ENCODE results near the gene MIPEP. TPM values are rescaled to one million over a fixed set of nuclear protein-coding genes. Genes with fewer than 3 reads are reported as not detected.
"Not testable (repeated sequence)": the region's sequence is repeated elsewhere in the genome, so short reads cannot be mapped to it uniquely, and the experiment has no call there.

Gene MIPEP
- total RNA-seq, 1 donor from 2014 or later, result 14.0 TPM

- H3K4me3 Mint-ChIP-seq (ENCODE audit: unreplicated experiment), result no peak overlapping the region
- TF ChIP-seq, protein P1, sequence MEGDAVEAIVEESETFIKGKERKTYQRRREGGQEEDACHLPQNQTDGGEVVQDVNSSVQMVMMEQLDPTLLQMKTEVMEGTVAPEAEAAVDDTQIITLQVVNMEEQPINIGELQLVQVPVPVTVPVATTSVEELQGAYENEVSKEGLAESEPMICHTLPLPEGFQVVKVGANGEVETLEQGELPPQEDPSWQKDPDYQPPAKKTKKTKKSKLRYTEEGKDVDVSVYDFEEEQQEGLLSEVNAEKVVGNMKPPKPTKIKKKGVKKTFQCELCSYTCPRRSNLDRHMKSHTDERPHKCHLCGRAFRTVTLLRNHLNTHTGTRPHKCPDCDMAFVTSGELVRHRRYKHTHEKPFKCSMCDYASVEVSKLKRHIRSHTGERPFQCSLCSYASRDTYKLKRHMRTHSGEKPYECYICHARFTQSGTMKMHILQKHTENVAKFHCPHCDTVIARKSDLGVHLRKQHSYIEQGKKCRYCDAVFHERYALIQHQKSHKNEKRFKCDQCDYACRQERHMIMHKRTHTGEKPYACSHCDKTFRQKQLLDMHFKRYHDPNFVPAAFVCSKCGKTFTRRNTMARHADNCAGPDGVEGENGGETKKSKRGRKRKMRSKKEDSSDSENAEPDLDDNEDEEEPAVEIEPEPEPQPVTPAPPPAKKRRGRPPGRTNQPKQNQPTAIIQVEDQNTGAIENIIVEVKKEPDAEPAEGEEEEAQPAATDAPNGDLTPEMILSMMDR (IDR thresholded peaks at IDR 0.05), result no peak
- no peaks in the 10 kb centered on the region for H3K27me3 Mint-ChIP-seq (ENCODE audit: unreplicated experiment)
- H3K4me1 Mint-ChIP-seq (ENCODE audit: unreplicated experiment), result peaks cover 14% of the 10 kb centered on the region
- H3K36me3 Mint-ChIP-seq (ENCODE audit: unreplicated experiment), result no peaks in the 10 kb centered on the region
- no peaks in the 10 kb centered on the region for H3K9me3 Mint-ChIP-seq (ENCODE audit: unreplicated experiment)
- H3K27ac Mint-ChIP-seq (ENCODE audit: unreplicated experiment), result no peak overlapping the region
- DNase-seq (ENCODE audit: extremely low spot score, unreplicated experiment), result no peak
Observed at GRCh38 chr13:23901365-23901764, 12.2 kb upstream of the MIPEP start.

- TF ChIP-seq, protein P1 (IDR thresholded peaks at IDR 0.05), result peak; percentile 72
- no peak for DNase-seq (ENCODE audit: extremely low spot score, unreplicated experiment)
- no peaks in the 10 kb centered on the region for H3K36me3 Mint-ChIP-seq (ENCODE audit: unreplicated experiment)
- peaks cover 14% of the 10 kb centered on the region for H3K4me1 Mint-ChIP-seq (ENCODE audit: unreplicated experiment)
- no peak overlapping the region for H3K4me3 Mint-ChIP-seq (ENCODE audit: unreplicated experiment)
- H3K9me3 Mint-ChIP-seq (ENCODE audit: unreplicated experiment), result no peaks in the 10 kb centered on the region
- no peaks in the 10 kb centered on the region for H3K27me3 Mint-ChIP-seq (ENCODE audit: unreplicated experiment)
- H3K27ac Mint-ChIP-seq (ENCODE audit: unreplicated experiment), result no peak overlapping the region
Observed at GRCh38 chr13:23899555-23899954, 10.4 kb upstream of the MIPEP start.

- TF ChIP-seq, protein P1 (IDR thresholded peaks at IDR 0.05), result no peak
- peaks cover 14% of the 10 kb centered on the region for H3K4me1 Mint-ChIP-seq (ENCODE audit: unreplicated experiment)
- H3K36me3 Mint-ChIP-seq (ENCODE audit: unreplicated experiment), result no peaks in the 10 kb centered on the region
- no peak overlapping the region for H3K4me3 Mint-ChIP-seq (ENCODE audit: unreplicated experiment)
- no peak overlapping the region for H3K27ac Mint-ChIP-seq (ENCODE audit: unreplicated experiment)
- no peaks in the 10 kb centered on the region for H3K27me3 Mint-ChIP-seq (ENCODE audit: unreplicated experiment)
- no peak for DNase-seq (ENCODE audit: extremely low spot score, unreplicated experiment)
- no peaks in the 10 kb centered on the region for H3K9me3 Mint-ChIP-seq (ENCODE audit: unreplicated experiment)
Observed at GRCh38 chr13:23898101-23898500, 8.9 kb upstream of the MIPEP start.

DNA sequence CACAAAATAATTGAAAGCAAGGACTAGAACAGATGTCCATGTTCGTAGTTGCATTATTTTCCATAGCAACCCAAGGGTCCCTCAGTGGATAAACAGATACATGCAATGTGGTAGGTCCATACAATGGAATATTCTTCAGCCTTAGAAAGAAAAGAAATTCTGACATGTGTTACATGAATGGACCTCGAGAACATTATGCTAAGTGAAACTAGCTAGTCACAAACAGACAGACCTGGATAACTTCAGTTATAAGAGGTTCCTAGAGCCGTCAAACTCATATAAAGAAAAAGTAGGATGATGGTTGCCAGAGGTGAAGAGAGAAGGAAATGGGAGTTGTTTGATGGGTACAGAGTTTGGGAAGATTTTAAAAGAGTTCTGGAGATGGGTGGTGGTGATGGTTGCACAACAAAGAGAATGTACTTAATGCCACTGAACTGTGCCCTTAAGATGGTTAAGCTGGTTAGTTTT, 8.3 kb upstream of the MIPEP start, which contains the start of gene C1QTNF9B:
Gene C1QTNF9B, minus strand, starts transcription at position 51 of the 468 bp plus-strand sequence.
- H3K4me1 Mint-ChIP-seq (ENCODE audit: unreplicated experiment), result peaks cover 14% of the 10 kb centered on the region
- not testable (repeated sequence) for H3K27me3 Mint-ChIP-seq (ENCODE audit: unreplicated experiment); H3K27ac Mint-ChIP-seq (ENCODE audit: unreplicated experiment); DNase-seq (ENCODE audit: extremely low spot score, unreplicated experiment); H3K9me3 Mint-ChIP-seq (ENCODE audit: unreplicated experiment); H3K36me3 Mint-ChIP-seq (ENCODE audit: unreplicated experiment); H3K4me3 Mint-ChIP-seq (ENCODE audit: unreplicated experiment)

DNA sequence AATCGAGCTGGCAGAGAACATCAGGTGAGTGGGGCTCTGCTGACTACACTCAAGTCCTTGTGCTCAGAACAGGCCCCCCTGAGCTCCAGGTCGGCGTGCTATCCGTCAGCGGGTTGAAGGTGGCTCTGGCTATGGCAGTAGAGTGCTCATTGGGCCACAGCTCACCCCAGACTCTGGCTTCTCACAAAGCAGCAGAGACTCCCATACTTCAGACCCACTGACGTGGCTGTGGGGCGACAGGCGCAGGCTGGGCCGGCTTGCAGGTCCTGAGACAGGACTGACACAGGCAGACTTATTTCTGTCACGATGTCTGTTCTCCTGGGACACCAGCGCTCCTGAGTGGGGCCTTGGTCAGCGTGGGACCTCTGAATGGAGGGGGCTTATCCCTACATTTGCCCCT, 5.5 kb upstream of the MIPEP start:
- H3K36me3 Mint-ChIP-seq (ENCODE audit: unreplicated experiment); H3K4me1 Mint-ChIP-seq (ENCODE audit: unreplicated experiment); H3K9me3 Mint-ChIP-seq (ENCODE audit: unreplicated experiment); H3K27ac Mint-ChIP-seq (ENCODE audit: unreplicated experiment); H3K27me3 Mint-ChIP-seq (ENCODE audit: unreplicated experiment); H3K4me3 Mint-ChIP-seq (ENCODE audit: unreplicated experiment); DNase-seq (ENCODE audit: extremely low spot score, unreplicated experiment): not testable (repeated sequence)

- not testable (repeated sequence) for H3K27me3 Mint-ChIP-seq (ENCODE audit: unreplicated experiment); H3K27ac Mint-ChIP-seq (ENCODE audit: unreplicated experiment); H3K36me3 Mint-ChIP-seq (ENCODE audit: unreplicated experiment); H3K4me3 Mint-ChIP-seq (ENCODE audit: unreplicated experiment); DNase-seq (ENCODE audit: extremely low spot score, unreplicated experiment); H3K9me3 Mint-ChIP-seq (ENCODE audit: unreplicated experiment); H3K4me1 Mint-ChIP-seq (ENCODE audit: unreplicated experiment)
Observed at GRCh38 chr13:23893791-23894190, 4.6 kb upstream of the MIPEP start.
